IMR-90 (cell line): Measurements from ENCODE around the gene LRRC75B. TPM values are rescaled to one million over a fixed set of nuclear protein-coding genes. Genes with fewer than 3 reads are reported as not detected.

Experiments
- ATAC-seq: fragments of 200-7000 bp; cut with Tn5 transposase; 2 replicates; pipeline ENCODE4 v1.9.1; 2020; ENCODE audit warnings: low read depth, mild to moderate bottlenecking, moderate library complexity
- BruUV-seq: library from RNA; stranded (reverse); fragments of 400-500 nt; replicated peaks from 2 replicates; lab custom pipeline; 2021; lab: Mats Ljungman, UMichigan
- CTCF ChIA-PET: fragments of 300-600 bp; formaldehyde crosslinking; extraction: SDS; loops from one replicate; lab custom pipeline; 2021; ENCODE audit warnings: antibody characterized with exemption; lab: Yijun Ruan, JAX
- POLR2A ChIA-PET: fragments of 300-600 bp; sonication (Branson Sonifier 250); formaldehyde crosslinking; loops from one replicate; lab custom pipeline; 2022; ENCODE audit warnings: antibody characterized with exemption; ENCODE audit not compliant: unreplicated experiment; lab: Charles Lee
- DNase-seq: peaks from one replicate; pipeline ENCODE4 v3.0.0; 2013
- H2AFZ ChIP-seq: replicated peaks from 2 replicates; pipeline ENCODE3; 2013; ENCODE audit warnings: low read length, mild to moderate bottlenecking; ENCODE audit not compliant: poor library complexity
- H2AK5ac ChIP-seq: 2 replicates; pipeline ENCODE4 v1.6.1; 2013; ENCODE audit warnings: low read depth, low read length, inconsistent platforms
- H2AK9ac ChIP-seq: replicated peaks from 2 replicates; pipeline ENCODE3; 2013; ENCODE audit warnings: mild to moderate bottlenecking, low read depth, low read length, moderate library complexity; ENCODE audit not compliant: poor library complexity
- H2BK120ac ChIP-seq: 2 replicates; pipeline ENCODE4 v1.6.1; 2013; ENCODE audit warnings: low read depth, low read length, inconsistent platforms
- H2BK15ac ChIP-seq: 3 replicates; pipeline ENCODE4 v1.6.1; 2013; ENCODE audit warnings: low read depth, low read length, inconsistent platforms
- H2BK20ac ChIP-seq: 2 replicates; pipeline ENCODE4 v1.6.1; 2013; ENCODE audit warnings: low read depth, mild to moderate bottlenecking, inconsistent platforms, low read length, moderate library complexity
- H2BK5ac ChIP-seq: 2 replicates; pipeline ENCODE4 v1.6.1; 2013; ENCODE audit warnings: mild to moderate bottlenecking, low read depth, low read length, inconsistent platforms; ENCODE audit not compliant: poor library complexity, severe bottlenecking
- H3K14ac ChIP-seq: replicated peaks from 2 replicates; pipeline ENCODE4 v1.6.1; 2013; ENCODE audit warnings: low read depth, low read length, inconsistent platforms
- H3K18ac ChIP-seq: 2 replicates; pipeline ENCODE4 v1.6.1; 2013; ENCODE audit warnings: low read depth, low read length, control low read depth
- H3K23ac ChIP-seq: 2 replicates; pipeline ENCODE4 v1.6.1; 2013; ENCODE audit warnings: low read depth, low read length, inconsistent platforms
- H3K27ac ChIP-seq: 2 replicates; pipeline ENCODE4 v1.5.1; 2013; ENCODE audit warnings: mild to moderate bottlenecking, control low read depth, low read length; ENCODE audit not compliant: insufficient read depth
- H3K27me3 ChIP-seq: 2 replicates; pipeline ENCODE4 v1.6.1; 2013; ENCODE audit warnings: low read length; ENCODE audit not compliant: control insufficient read depth, insufficient read depth
- H3K36me3 ChIP-seq: 2 replicates; pipeline ENCODE4 v1.6.1; 2013; ENCODE audit warnings: low read length, mixed read lengths; ENCODE audit not compliant: control insufficient read depth, insufficient read depth
- H3K4ac ChIP-seq: 2 replicates; pipeline ENCODE4 v1.6.1; 2013; ENCODE audit warnings: low read depth, low read length, inconsistent platforms
- H3K4me1 ChIP-seq: 2 replicates; pipeline ENCODE4 v1.6.1; 2013; ENCODE audit warnings: low read length, mixed read lengths; ENCODE audit not compliant: control insufficient read depth, insufficient read depth
- H3K4me2 ChIP-seq: 2 replicates; pipeline ENCODE4 v1.6.1; 2013; ENCODE audit warnings: low read depth, mild to moderate bottlenecking, control low read depth, low read length, moderate library complexity
- H3K4me3 ChIP-seq: 2 replicates; pipeline ENCODE4 v1.5.1; 2013; ENCODE audit warnings: low read depth, mild to moderate bottlenecking, control low read depth, low read length, moderate library complexity; ENCODE audit not compliant: insufficient read depth
- H3K56ac ChIP-seq: 2 replicates; pipeline ENCODE4 v1.6.1; 2013; ENCODE audit warnings: low read length, inconsistent platforms; ENCODE audit not compliant: insufficient read depth; ENCODE audit errors: extremely low read depth
- H3K79me1 ChIP-seq, 2 experiments: 2 replicates each; pipeline ENCODE4 v1.6.1; 2013; ENCODE audit warnings: low read length in 2 of 2, inconsistent platforms in 1 of 2, low read depth in 1 of 2
- H3K9ac ChIP-seq: 2 replicates; pipeline ENCODE4 v1.6.1; 2013; ENCODE audit warnings: low read depth, low read length, control low read depth
- H3K9me1 ChIP-seq: 2 replicates; pipeline ENCODE4 v1.6.1; 2013; ENCODE audit warnings: low read length, inconsistent platforms; ENCODE audit not compliant: insufficient read depth
- H3K9me3 ChIP-seq: 2 replicates; pipeline ENCODE4 v1.6.1; 2013; ENCODE audit warnings: low read length; ENCODE audit not compliant: control insufficient read depth, insufficient read depth
- H4K20me1 ChIP-seq: 2 replicates; pipeline ENCODE4 v1.6.1; 2013; ENCODE audit warnings: low read length, inconsistent platforms; ENCODE audit not compliant: insufficient read depth
- H4K5ac ChIP-seq: 2 replicates; pipeline ENCODE4 v1.6.1; 2013; ENCODE audit warnings: mild to moderate bottlenecking, low read depth, low read length, control low read depth
- H4K8ac ChIP-seq, 2 experiments: 2 replicates each; pipeline ENCODE4 v1.6.1; 2013; ENCODE audit warnings: low read depth in 2 of 2, low read length in 2 of 2, control low read depth in 1 of 2, inconsistent platforms in 1 of 2
- H4K91ac ChIP-seq: 2 replicates; pipeline ENCODE4 v1.6.1; 2013; ENCODE audit warnings: low read depth, low read length, inconsistent platforms; ENCODE audit not compliant: insufficient read depth
- BHLHE40 ChIP-seq: fragments of 150-350 bp; IDR thresholded peaks from 2 replicates; pipeline ENCODE4 v1.6.1; 2016; ENCODE audit warnings: mild to moderate bottlenecking, low read depth, low read length
- CHD1 ChIP-seq: IDR thresholded peaks from 2 replicates; pipeline ENCODE4 v1.6.1; 2012; ENCODE audit warnings: low read depth, low read length, improper control_type of control experiment
- ELK1 ChIP-seq: fragments of 150-350 bp; IDR thresholded peaks from 2 replicates; pipeline ENCODE4 v1.6.1; 2016; ENCODE audit warnings: low read depth, mild to moderate bottlenecking, low read length, moderate library complexity, borderline replicate concordance
- FOS ChIP-seq: fragments of 150-350 bp; IDR thresholded peaks from 2 replicates; pipeline ENCODE4 v1.6.1; 2016; ENCODE audit warnings: low read depth, low read length
- MAFK ChIP-seq: IDR thresholded peaks from 2 replicates; pipeline ENCODE4 v1.6.1; 2012; ENCODE audit warnings: low read depth, low read length, improper control_type of control experiment
- MAZ ChIP-seq: IDR thresholded peaks from 2 replicates; pipeline ENCODE4 v1.6.1; 2012; ENCODE audit warnings: low read depth, mild to moderate bottlenecking, low read length, improper control_type of control experiment, moderate library complexity, borderline replicate concordance
- NFE2L2 ChIP-seq: fragments of 150-350 bp; IDR thresholded peaks from 2 replicates; pipeline ENCODE4 v1.6.1; 2016; ENCODE audit warnings: low read depth, mild to moderate bottlenecking, low read length
- RAD21 ChIP-seq: IDR thresholded peaks from 2 replicates; pipeline ENCODE4 v1.6.1; 2012; ENCODE audit warnings: low read length, improper control_type of control experiment
- RCOR1 ChIP-seq: IDR thresholded peaks from 2 replicates; pipeline ENCODE4 v1.6.1; 2012; ENCODE audit warnings: mild to moderate bottlenecking, low read length, improper control_type of control experiment; ENCODE audit not compliant: insufficient replicate concordance
- RFX5 ChIP-seq: IDR thresholded peaks from 2 replicates; pipeline ENCODE4 v1.8.0; 2012; ENCODE audit warnings: low read depth, mild to moderate bottlenecking, low read length, moderate library complexity
- USF2 ChIP-seq: fragments of 150-350 bp; IDR thresholded peaks from 2 replicates; pipeline ENCODE4 v1.6.1; 2017; ENCODE audit warnings: mild to moderate bottlenecking, antibody characterized with exemption, low read length, low read depth
- WGBS, 2 experiments: methylation state at CpG; one replicate each; pipeline versions ENCODE4 v1.1.5 to v1.1.7; 2013; ENCODE audit warnings: missing lambda C conversion rate in 2 of 2; ENCODE audit not compliant: insufficient read length in 1 of 2; ENCODE audit errors: extremely low coverage in 2 of 2; 5-methylcytosine and 5-hydroxymethylcytosine counted together
- dilution Hi-C: fragments of 300-500 bp; cut with HindIII; formaldehyde crosslinking; loops from one replicate; pipeline ENCODE4 v1.14.3; 2018; ENCODE audit warnings: low sequenced_read_pairs; ENCODE audit not compliant: unreplicated experiment
- in situ Hi-C: fragments of 300-500 bp; cut with MboI; formaldehyde crosslinking; loops from 3 replicates; pipeline ENCODE4 v1.14.3; 2019; ENCODE audit warnings: low sequenced_read_pairs, inconsistent platforms, mixed read lengths
- intact Hi-C: fragments of 100-400 bp; cut with micrococcal nuclease; formaldehyde crosslinking; loops from 2 replicates; pipeline ENCODE4 v1.10.0; 2022
- polyA plus RNA-seq, 3 experiments: library from polyadenylated mRNA; depleted of rRNA; stranded (reverse); fragments of >200 nt; gene quantifications; 2 replicates each; pipeline ENCODE4 v1.2.3, GENCODE V29; 2012; ENCODE audit warnings: low replicate concordance in 1 of 3
- total RNA-seq: library from RNA; depleted of rRNA; stranded (reverse); fragments of >200 nt; gene quantifications from 2 replicates; pipeline ENCODE4 v1.2.3, GENCODE V29; 2012

LRRC75B gene
- total and polyA plus RNA-seq, 2 of the 4 experiments (the other 2 are of a cell fraction), result 1.6 to 10.7 TPM

- CTCF ChIA-PET, result no interaction called here
- POLR2A ChIA-PET, result no interaction called here
- dilution Hi-C loops, result no loop called here
Observed at GRCh38 chr22:24591286-24591830, 1.5 kb downstream of the LRRC75B start.

More at GRCh38 chr22:24591286-24591830, 1.5 kb downstream of the LRRC75B start:
- ATAC-seq, result no peak
- Histone ChIP-seq H2BK15ac (no peak overlapping the region), H3K79me1 (peaks cover 0 to 8% of the 10 kb centered on the region in 2 experiments; a peak in 2 of 4 replicates), H3K9me1 (peaks cover 11% of the 10 kb centered on the region), H3K27ac (no peak overlapping the region), H3K18ac (no peak overlapping the region), H2BK120ac (no peak overlapping the region), H2BK5ac (no peak overlapping the region), H3K4ac (no peak overlapping the region), H3K23ac (no peak overlapping the region), H4K91ac (no peak overlapping the region), H2AK9ac (peak overlapping the region; percentile 11), H2AFZ (no peak overlapping the region), H2AK5ac (no peak overlapping the region), H3K9ac (no peak overlapping the region), H3K4me3 (no peak overlapping the region), H4K5ac (no peak overlapping the region; the same call in 1 of the 2 replicates), H3K14ac (no peak overlapping the region), H3K56ac (no peak overlapping the region), H4K20me1 (no peaks in the 10 kb centered on the region), H3K4me2 (no peak overlapping the region), H2BK20ac (no peak overlapping the region), H3K4me1 (no peaks in the 10 kb centered on the region), H3K9me3 (no peaks in the 10 kb centered on the region), H3K27me3 (no peaks in the 10 kb centered on the region), H3K36me3 (peaks cover 17% of the 10 kb centered on the region; the same call in 1 of the 2 replicates), H4K8ac (no peak overlapping the region)
- intact Hi-C loops, result no loop called here
- in situ Hi-C loops, result no loop called here
- 90% methylated on average over 4 of the region's 6 CpGs; no CpG with 5 or more reads in 1 of the 2 experiments for WGBS, 2 experiments
- no peak for DNase-seq
- TF ChIP-seq MAFK (no peak), MAZ (no peak), BHLHE40 (no peak), CHD1 (no peak), FOS (no peak), RFX5 (no peak), ELK1 (no peak), RCOR1 (no peak), USF2 (no peak), NFE2L2 (no peak), RAD21 (no peak)
- no TSS peak for BruUV-seq
